Measurements from ENCODE around the gene CIT.

DNA sequence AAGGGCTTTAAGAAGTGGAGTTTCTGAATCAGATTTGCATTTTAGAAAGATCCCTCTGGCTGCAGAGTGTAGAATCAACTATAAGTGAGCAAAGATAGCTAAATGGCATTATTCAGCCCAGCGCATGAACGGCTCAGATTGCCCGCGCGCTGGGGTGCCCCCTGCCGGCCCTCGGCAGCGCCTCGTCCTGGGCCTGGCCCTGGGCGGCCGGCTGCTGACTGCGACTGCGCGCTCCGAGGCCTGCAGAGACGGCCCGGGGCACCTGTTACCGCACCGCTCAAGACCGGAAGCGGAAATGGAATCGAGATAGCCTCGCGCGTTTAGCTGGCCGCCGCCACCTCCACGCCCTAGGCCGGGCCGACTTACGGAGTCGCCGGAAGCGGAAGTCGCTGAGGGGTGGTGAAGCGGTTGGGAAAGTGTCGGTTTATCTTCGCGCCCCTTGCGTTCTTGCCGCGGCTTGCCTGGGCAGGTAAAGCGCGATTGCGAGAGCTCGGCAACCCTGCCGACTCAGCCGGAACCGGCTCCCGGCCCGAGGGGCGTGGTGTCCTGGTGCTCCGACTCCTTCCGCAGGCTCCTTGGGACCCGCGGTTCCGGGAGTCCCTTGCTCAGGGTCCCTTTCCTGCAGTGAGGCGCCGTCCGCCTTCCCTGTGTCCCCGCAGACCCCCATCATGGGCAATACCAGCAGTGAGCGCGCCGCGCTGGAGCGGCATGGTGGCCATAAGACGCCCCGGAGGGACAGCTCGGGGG is 209.4 kb downstream of the CIT start, which contains the start of gene PRKAB1:
- TF ChIP-seq TAF1 (conservative IDR thresholded peaks at IDR 0.05) (no peak), GABPA (IDR thresholded peaks at IDR 0.05 in 1 of 2, conservative IDR thresholded peaks at IDR 0.05 in 1 of 2) (peak; percentile 96 to 99), JUND (IDR thresholded peaks at IDR 0.05) (peak in 1 of 2 donors; percentile 23), YY1 (IDR thresholded peaks at IDR 0.05) (peak; percentile 61), FOXA2 (IDR thresholded peaks at IDR 0.05) (no peak), SP1 (IDR thresholded peaks at IDR 0.05) (peak; percentile 53), EGR1 (IDR thresholded peaks at IDR 0.05; ENCODE audit: low read depth in 2 of 2) (peak; percentile 38 to 41)
- TF ChIP-seq, protein P1, sequence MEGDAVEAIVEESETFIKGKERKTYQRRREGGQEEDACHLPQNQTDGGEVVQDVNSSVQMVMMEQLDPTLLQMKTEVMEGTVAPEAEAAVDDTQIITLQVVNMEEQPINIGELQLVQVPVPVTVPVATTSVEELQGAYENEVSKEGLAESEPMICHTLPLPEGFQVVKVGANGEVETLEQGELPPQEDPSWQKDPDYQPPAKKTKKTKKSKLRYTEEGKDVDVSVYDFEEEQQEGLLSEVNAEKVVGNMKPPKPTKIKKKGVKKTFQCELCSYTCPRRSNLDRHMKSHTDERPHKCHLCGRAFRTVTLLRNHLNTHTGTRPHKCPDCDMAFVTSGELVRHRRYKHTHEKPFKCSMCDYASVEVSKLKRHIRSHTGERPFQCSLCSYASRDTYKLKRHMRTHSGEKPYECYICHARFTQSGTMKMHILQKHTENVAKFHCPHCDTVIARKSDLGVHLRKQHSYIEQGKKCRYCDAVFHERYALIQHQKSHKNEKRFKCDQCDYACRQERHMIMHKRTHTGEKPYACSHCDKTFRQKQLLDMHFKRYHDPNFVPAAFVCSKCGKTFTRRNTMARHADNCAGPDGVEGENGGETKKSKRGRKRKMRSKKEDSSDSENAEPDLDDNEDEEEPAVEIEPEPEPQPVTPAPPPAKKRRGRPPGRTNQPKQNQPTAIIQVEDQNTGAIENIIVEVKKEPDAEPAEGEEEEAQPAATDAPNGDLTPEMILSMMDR (IDR thresholded peaks at IDR 0.05; ENCODE audit: low read depth, low read length, missing input control) = peak; percentile 90
- TF ChIP-seq, protein P2, sequence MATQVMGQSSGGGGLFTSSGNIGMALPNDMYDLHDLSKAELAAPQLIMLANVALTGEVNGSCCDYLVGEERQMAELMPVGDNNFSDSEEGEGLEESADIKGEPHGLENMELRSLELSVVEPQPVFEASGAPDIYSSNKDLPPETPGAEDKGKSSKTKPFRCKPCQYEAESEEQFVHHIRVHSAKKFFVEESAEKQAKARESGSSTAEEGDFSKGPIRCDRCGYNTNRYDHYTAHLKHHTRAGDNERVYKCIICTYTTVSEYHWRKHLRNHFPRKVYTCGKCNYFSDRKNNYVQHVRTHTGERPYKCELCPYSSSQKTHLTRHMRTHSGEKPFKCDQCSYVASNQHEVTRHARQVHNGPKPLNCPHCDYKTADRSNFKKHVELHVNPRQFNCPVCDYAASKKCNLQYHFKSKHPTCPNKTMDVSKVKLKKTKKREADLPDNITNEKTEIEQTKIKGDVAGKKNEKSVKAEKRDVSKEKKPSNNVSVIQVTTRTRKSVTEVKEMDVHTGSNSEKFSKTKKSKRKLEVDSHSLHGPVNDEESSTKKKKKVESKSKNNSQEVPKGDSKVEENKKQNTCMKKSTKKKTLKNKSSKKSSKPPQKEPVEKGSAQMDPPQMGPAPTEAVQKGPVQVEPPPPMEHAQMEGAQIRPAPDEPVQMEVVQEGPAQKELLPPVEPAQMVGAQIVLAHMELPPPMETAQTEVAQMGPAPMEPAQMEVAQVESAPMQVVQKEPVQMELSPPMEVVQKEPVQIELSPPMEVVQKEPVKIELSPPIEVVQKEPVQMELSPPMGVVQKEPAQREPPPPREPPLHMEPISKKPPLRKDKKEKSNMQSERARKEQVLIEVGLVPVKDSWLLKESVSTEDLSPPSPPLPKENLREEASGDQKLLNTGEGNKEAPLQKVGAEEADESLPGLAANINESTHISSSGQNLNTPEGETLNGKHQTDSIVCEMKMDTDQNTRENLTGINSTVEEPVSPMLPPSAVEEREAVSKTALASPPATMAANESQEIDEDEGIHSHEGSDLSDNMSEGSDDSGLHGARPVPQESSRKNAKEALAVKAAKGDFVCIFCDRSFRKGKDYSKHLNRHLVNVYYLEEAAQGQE (IDR thresholded peaks at IDR 0.05) = peak; percentile 40
- TF ChIP-seq, protein P3, sequence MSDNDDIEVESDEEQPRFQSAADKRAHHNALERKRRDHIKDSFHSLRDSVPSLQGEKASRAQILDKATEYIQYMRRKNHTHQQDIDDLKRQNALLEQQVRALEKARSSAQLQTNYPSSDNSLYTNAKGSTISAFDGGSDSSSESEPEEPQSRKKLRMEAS (IDR thresholded peaks at IDR 0.05) = peak; percentile 86
- TF ChIP-seq, protein P4, sequence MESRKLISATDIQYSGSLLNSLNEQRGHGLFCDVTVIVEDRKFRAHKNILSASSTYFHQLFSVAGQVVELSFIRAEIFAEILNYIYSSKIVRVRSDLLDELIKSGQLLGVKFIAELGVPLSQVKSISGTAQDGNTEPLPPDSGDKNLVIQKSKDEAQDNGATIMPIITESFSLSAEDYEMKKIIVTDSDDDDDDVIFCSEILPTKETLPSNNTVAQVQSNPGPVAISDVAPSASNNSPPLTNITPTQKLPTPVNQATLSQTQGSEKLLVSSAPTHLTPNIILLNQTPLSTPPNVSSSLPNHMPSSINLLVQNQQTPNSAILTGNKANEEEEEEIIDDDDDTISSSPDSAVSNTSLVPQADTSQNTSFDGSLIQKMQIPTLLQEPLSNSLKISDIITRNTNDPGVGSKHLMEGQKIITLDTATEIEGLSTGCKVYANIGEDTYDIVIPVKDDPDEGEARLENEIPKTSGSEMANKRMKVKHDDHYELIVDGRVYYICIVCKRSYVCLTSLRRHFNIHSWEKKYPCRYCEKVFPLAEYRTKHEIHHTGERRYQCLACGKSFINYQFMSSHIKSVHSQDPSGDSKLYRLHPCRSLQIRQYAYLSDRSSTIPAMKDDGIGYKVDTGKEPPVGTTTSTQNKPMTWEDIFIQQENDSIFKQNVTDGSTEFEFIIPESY (IDR thresholded peaks at IDR 0.05) = peak; percentile 90
